Keratinocyte (primary cell): ENCODE data around the gene IER5. TPM values are rescaled to one million over a fixed set of nuclear protein-coding genes. Genes with fewer than 3 reads are reported as not detected.

ENCODE experiments used
- DNase-seq: peaks from one replicate; pipeline ENCODE4 v3.0.0-alpha.2; 2011; ENCODE audit warnings: low read depth, missing footprints, low spot score
- FAIRE-seq: peaks from 2 replicates; lab custom pipeline; 2011; peaks lifted over from hg19 to GRCh38; lab: Jason Lieb, UNC
- H2AFZ ChIP-seq: 2 replicates; pipeline ENCODE4 v1.6.0; 2012; ENCODE audit warnings: low read length, control low read depth, inconsistent platforms; ENCODE audit not compliant: control insufficient read depth
- H3K27ac ChIP-seq: 2 replicates; pipeline ENCODE4 v1.5.1; 2011; ENCODE audit warnings: low read length; ENCODE audit not compliant: control insufficient read depth, insufficient read depth
- H3K27me3 ChIP-seq: 3 replicates; pipeline ENCODE4 v1.6.0; 2011; ENCODE audit warnings: low read length; ENCODE audit not compliant: control insufficient read depth, insufficient read depth; ENCODE audit errors: extremely low read depth
- H3K36me3 ChIP-seq, 2 experiments: 2 replicates in 1 of 2; 3 replicates in 1 of 2; pipeline ENCODE4 v1.5.1; 2011; ENCODE audit warnings: low read length in 2 of 2, mild to moderate bottlenecking in 1 of 2; ENCODE audit not compliant: control insufficient read depth in 2 of 2, insufficient read depth in 2 of 2; ENCODE audit errors: extremely low read depth in 1 of 2
- H3K4me1 ChIP-seq: 3 replicates; pipeline ENCODE4 v1.5.1; 2011; ENCODE audit warnings: low read length; ENCODE audit not compliant: control insufficient read depth, insufficient read depth; ENCODE audit errors: extremely low read depth
- H3K4me2 ChIP-seq: 3 replicates; pipeline ENCODE4 v1.6.0; 2011; ENCODE audit warnings: low read depth, low read length; ENCODE audit not compliant: control insufficient read depth, insufficient read depth; ENCODE audit errors: extremely low read depth
- H3K4me3 ChIP-seq, 3 experiments: fragments of 200-600 bp in 1 of 3; sonication (generic) in 1 of 3; 2 replicates in 2 of 3; 3 replicates in 1 of 3; pipeline ENCODE4 v1.5.1; 2011 to 2016; ENCODE audit warnings: low read length in 3 of 3, mild to moderate bottlenecking in 3 of 3, control low read depth in 2 of 3, inconsistent platforms in 1 of 3, low read depth in 1 of 3, mixed read lengths in 1 of 3, mixed run types in 1 of 3, moderate library complexity in 1 of 3; ENCODE audit not compliant: control insufficient read depth in 2 of 3, insufficient read depth in 2 of 3; ENCODE audit errors: extremely low read depth in 1 of 3
- H3K79me2 ChIP-seq: 2 replicates; pipeline ENCODE4 v1.6.0; 2012; ENCODE audit warnings: low read length; ENCODE audit not compliant: control insufficient read depth, insufficient read depth
- H3K9ac ChIP-seq: 3 replicates; pipeline ENCODE4 v1.6.0; 2011; ENCODE audit warnings: low read length; ENCODE audit not compliant: control insufficient read depth, insufficient read depth; ENCODE audit errors: extremely low read depth
- H3K9me1 ChIP-seq: 3 replicates; pipeline ENCODE4 v1.6.0; 2011; ENCODE audit warnings: low read length; ENCODE audit not compliant: control insufficient read depth, insufficient read depth; ENCODE audit errors: extremely low read depth
- H3K9me3 ChIP-seq: 2 replicates; pipeline ENCODE4 v1.5.1; 2012; ENCODE audit warnings: low read depth, low read length; ENCODE audit not compliant: control insufficient read depth
- H4K20me1 ChIP-seq: 3 replicates; pipeline ENCODE4 v1.6.0; 2011; ENCODE audit warnings: low read length; ENCODE audit not compliant: control insufficient read depth, insufficient read depth; ENCODE audit errors: extremely low read depth
- CTCF ChIP-seq, 3 experiments: IDR thresholded peaks in 1 of 3; conservative IDR thresholded peaks in 1 of 3; optimal IDR thresholded peaks in 1 of 3; 2 replicates in 2 of 3; 3 replicates in 1 of 3; pipeline versions ENCODE3 to v1.5.1; 2011; ENCODE audit warnings: low read length in 3 of 3, mild to moderate bottlenecking in 3 of 3, moderate library complexity in 2 of 3, control low read depth in 1 of 3, inconsistent platforms in 1 of 3; ENCODE audit not compliant: insufficient read depth in 2 of 3; ENCODE audit errors: extremely low read depth in 1 of 3
- EZH2 ChIP-seq: IDR thresholded peaks from one replicate; pipeline ENCODE4 v1.6.1; 2012; ENCODE audit warnings: inconsistent platforms, mild to moderate bottlenecking, low read length, moderate library complexity
- dilution Hi-C: fragments of 300-500 bp; cut with MboI; formaldehyde crosslinking; loops from one replicate; pipeline ENCODE4 v1.7.0; 2020; ENCODE audit warnings: low sequenced_read_pairs; ENCODE audit not compliant: extremely low pct_ligation_motif_present
- polyA plus RNA-seq, 5 experiments: library from polyadenylated mRNA; depleted of rRNA in 3 of 5; stranded (reverse) in 3 of 5; stranded (forward) in 1 of 5; unstranded in 1 of 5; fragments of >200 nt; gene quantifications; 1 replicate in 1 of 5; 2 replicates in 3 of 5; 3 replicates in 1 of 5; pipeline versions ENCODE4 v1.2.1 to v1.2.3, GENCODE V29; 2011 to 2012; ENCODE audit warnings: missing spikeins in 2 of 5, low read depth in 1 of 5, low replicate concordance in 1 of 5

The IER5 gene
- polyA plus RNA-seq, 1 donor (not counting 4 experiments of a cell fraction or from before 2014, with no cell fraction given) = 22.5 TPM

- DNase-seq (no peak), FAIRE-seq (no peak)
- Histone ChIP-seq H3K9me1 (no peaks in the 10 kb centered on the region), H3K9me3 (no peaks in the 10 kb centered on the region), H3K4me1 (peaks cover 3% of the 10 kb centered on the region), H3K36me3 (no peaks in the 10 kb centered on the region), H3K4me3 (no peak overlapping the region), H3K27me3 (no peaks in the 10 kb centered on the region), H3K27ac (no peak overlapping the region), H2AFZ (no peak overlapping the region), H4K20me1 (no peaks in the 10 kb centered on the region), H3K9ac (no peak overlapping the region), H3K79me2 (no peaks in the 10 kb centered on the region), H3K4me2 (no peak overlapping the region)
- TF ChIP-seq EZH2 (no peak), CTCF (optimal IDR thresholded peaks at IDR 0.05 in 1 of 3, IDR thresholded peaks at IDR 0.05 in 1 of 3, conservative IDR thresholded peaks at IDR 0.05 in 1 of 3; ENCODE audit: extremely low read depth in 1 of 3, insufficient read depth in 2 of 3, low read length in 3 of 3) (no peak)
- dilution Hi-C loops = no loop called here
These were observed 23.8 kb upstream of the IER5 start for GRCh38 chr1:181064702-181065101.

- Histone ChIP-seq H3K9ac (no peak overlapping the region), H3K27me3 (no peaks in the 10 kb centered on the region), H3K4me1 (peaks cover 36% of the 10 kb centered on the region), H3K36me3 (no peaks in the 10 kb centered on the region), H2AFZ (no peak overlapping the region), H3K4me3 (no peak overlapping the region), H3K27ac (no peak overlapping the region), H4K20me1 (no peaks in the 10 kb centered on the region), H3K9me1 (no peaks in the 10 kb centered on the region), H3K9me3 (no peaks in the 10 kb centered on the region), H3K79me2 (no peaks in the 10 kb centered on the region), H3K4me2 (peak overlapping the region; percentile 49)
- no peak for TF ChIP-seq EZH2
- no peak for TF ChIP-seq CTCF (optimal IDR thresholded peaks at IDR 0.05 in 1 of 3, IDR thresholded peaks at IDR 0.05 in 1 of 3, conservative IDR thresholded peaks at IDR 0.05 in 1 of 3; ENCODE audit: extremely low read depth in 1 of 3, insufficient read depth in 2 of 3, low read length in 3 of 3)
- dilution Hi-C loops = no loop called here
- DNase-seq = no peak
- FAIRE-seq = peak; percentile 69
These were observed 14.9 kb upstream of the IER5 start for GRCh38 chr1:181073638-181074037.
